GM19452 (cell line): ENCODE results near the gene POGZ.
"Not testable (repeated sequence)": the region's sequence is repeated elsewhere in the genome, so short reads cannot be mapped to it uniquely, and the experiment has no call there.

ENCODE experiments used
- ATAC-seq: cut with Tn5 transposase; IDR thresholded peaks from one replicate; pipeline ENCODE4 v1.9.1; 2021; ENCODE audit not compliant: unreplicated experiment

The POGZ gene

GRCh38 chr1:151478140-151478812, 19.0 kb upstream of the POGZ start:
- no peak for ATAC-seq

- no peak for ATAC-seq
Measured at GRCh38 chr1:151477066-151477465, 17.8 kb upstream of the POGZ start.

- no peak for ATAC-seq
Measured at GRCh38 chr1:151476083-151476482, 16.8 kb upstream of the POGZ start.

- peak; percentile 72 for ATAC-seq
Measured at GRCh38 chr1:151475175-151475574, 15.9 kb upstream of the POGZ start.

- ATAC-seq: no peak
Measured at GRCh38 chr1:151474745-151475144, 15.5 kb upstream of the POGZ start.

- no peak for ATAC-seq
Measured at GRCh38 chr1:151472856-151473731, 13.8 kb upstream of the POGZ start.

- no peak for ATAC-seq
Measured at GRCh38 chr1:151465026-151465425, 5.7 kb upstream of the POGZ start.

GRCh38 chr1:151461694-151462093, 2.4 kb upstream of the POGZ start:
- no peak for ATAC-seq

GRCh38 chr1:151458802-151459330, 428 bp downstream of the POGZ start:
- ATAC-seq: no peak

- no peak for ATAC-seq
Measured at GRCh38 chr1:151457911-151458801, 1.1 kb downstream of the POGZ start.

GRCh38 chr1:151455966-151456365, 3.3 kb downstream of the POGZ start:
- no peak for ATAC-seq

GRCh38 chr1:151455231-151455630, 4.1 kb downstream of the POGZ start:
- ATAC-seq: no peak

GRCh38 chr1:151447696-151448095, 11.6 kb downstream of the POGZ start:
- ATAC-seq: no peak

- no peak for ATAC-seq
Measured at GRCh38 chr1:151444783-151445177, 14.5 kb downstream of the POGZ start.

GRCh38 chr1:151443846-151444782, 15.2 kb downstream of the POGZ start:
- ATAC-seq: no peak

- ATAC-seq: not testable (repeated sequence)
Measured at GRCh38 chr1:151437396-151437795, 21.9 kb downstream of the POGZ start.

GRCh38 chr1:151436985-151437384, 22.3 kb downstream of the POGZ start:
- ATAC-seq: no peak

GRCh38 chr1:151435174-151435573, 24.1 kb downstream of the POGZ start:
- no peak for ATAC-seq

- not testable (repeated sequence) for ATAC-seq
Measured at GRCh38 chr1:151433827-151434226, 25.5 kb downstream of the POGZ start.

- no peak for ATAC-seq
Measured at GRCh38 chr1:151428068-151428467, 31.2 kb downstream of the POGZ start.
